HEK293 (cell line): ENCODE results near the gene DMAC2.

Experiments
- AEBP2 ChIP-seq: fragments of 450-650 bp; formaldehyde crosslinking; IDR thresholded peaks from 2 replicates; pipeline ENCODE4 v1.5.1; 2016; ENCODE audit warnings: missing biosample characterization, missing genetic modification characterization, borderline replicate concordance
- BCL6B ChIP-seq: fragments of 450-650 bp; formaldehyde crosslinking; IDR thresholded peaks from 2 replicates; pipeline ENCODE4 v1.5.1; 2017; ENCODE audit warnings: missing biosample characterization, missing genetic modification characterization
- CTCF ChIP-seq: fragments of 450-650 bp; formaldehyde crosslinking; IDR thresholded peaks from 2 replicates; pipeline ENCODE4 v1.5.1; 2016; ENCODE audit warnings: missing biosample characterization, missing genetic modification characterization
- GFI1B ChIP-seq: fragments of 450-650 bp; formaldehyde crosslinking; IDR thresholded peaks from 2 replicates; pipeline ENCODE4 v1.5.1; 2016; ENCODE audit warnings: missing biosample characterization, missing genetic modification characterization
- REST ChIP-seq: fragments of 450-650 bp; formaldehyde crosslinking; IDR thresholded peaks from 2 replicates; pipeline ENCODE4 v1.5.1; 2016; ENCODE audit warnings: missing biosample characterization, missing genetic modification characterization
- SCRT2 ChIP-seq: fragments of 450-650 bp; formaldehyde crosslinking; IDR thresholded peaks from 2 replicates; pipeline ENCODE4 v1.5.1; 2016; ENCODE audit warnings: missing biosample characterization, missing genetic modification characterization
- ZNF274 ChIP-seq, 2 experiments: fragments of 200-500 bp in 1 of 2; fragments of 450-650 bp in 1 of 2; sonication (Bioruptor generic) in 1 of 2; formaldehyde crosslinking in 1 of 2; IDR thresholded peaks; 2 replicates each; pipeline versions ENCODE4 v1.5.1 to v1.6.1; 2014 to 2016; ENCODE audit warnings: borderline replicate concordance in 1 of 2, inconsistent platforms in 1 of 2, low read length in 1 of 2, missing biosample characterization in 1 of 2, missing genetic modification characterization in 1 of 2
- ZNF350 ChIP-seq: fragments of 450-650 bp; formaldehyde crosslinking; IDR thresholded peaks from 2 replicates; pipeline ENCODE4 v1.5.0; 2017; ENCODE audit warnings: missing biosample characterization, mild to moderate bottlenecking, missing genetic modification characterization

GRCh38 chr19:41386442-41386841 lies 53.3 kb downstream of the DMAC2 start:
- TF ChIP-seq REST (tag by site-specific recombination) (no peak), SCRT2 (no peak), CTCF (tag by site-specific recombination) (no peak), BCL6B (no peak), GFI1B (tag by site-specific recombination) (no peak), ZNF274 (IDR thresholded peaks at IDR 0.05; ENCODE audit: low read length) (no peak), ZNF274 (tag by site-specific recombination; IDR thresholded peaks at IDR 0.05; ENCODE audit: borderline replicate concordance) (no peak), ZNF350 (no peak), AEBP2 (tag by site-specific recombination) (no peak)
